ENCODE results near the gene FYN. TPM values are rescaled to one million over a fixed set of nuclear protein-coding genes. Genes with fewer than 3 reads are reported as not detected.

The FYN gene
- total RNA-seq, 1 donor from 2014 or later = 46.3 TPM

GRCh38 chr6:111829998-111830397, 43.3 kb downstream of the FYN start:
- no peak for TF ChIP-seq CTCF (IDR thresholded peaks at IDR 0.05; ENCODE audit: borderline replicate concordance)
- H3K27ac ChIP-seq (replicated peaks) = peak overlapping the region; percentile 31
- H3K4me3 ChIP-seq = no peak overlapping the region
- intact Hi-C loops (cut with micrococcal nuclease) = no loop called here
- H3K27me3 ChIP-seq (ENCODE audit: low read depth) = no peaks in the 10 kb centered on the region
- H3K4me1 ChIP-seq = peaks cover 81% of the 10 kb centered on the region
- no peaks in the 10 kb centered on the region for H3K36me3 ChIP-seq
- H3K9me3 ChIP-seq (replicated peaks) = no peaks in the 10 kb centered on the region
- no peak for DNase-seq

- Histone ChIP-seq H3K4me1 (peaks cover 84% of the 10 kb centered on the region), H3K4me3 (no peak overlapping the region), H3K9me3 (replicated peaks) (no peaks in the 10 kb centered on the region), H3K27ac (replicated peaks) (peak overlapping the region; percentile 31), H3K27me3 (ENCODE audit: low read depth) (no peaks in the 10 kb centered on the region), H3K36me3 (no peaks in the 10 kb centered on the region)
- no peak for TF ChIP-seq CTCF (IDR thresholded peaks at IDR 0.05; ENCODE audit: borderline replicate concordance)
- DNase-seq = no peak
- intact Hi-C loops (cut with micrococcal nuclease) = no loop called here
These were observed 43.7 kb downstream of the FYN start for GRCh38 chr6:111829581-111829980.

- no peak for TF ChIP-seq CTCF (IDR thresholded peaks at IDR 0.05; ENCODE audit: borderline replicate concordance)
- no peaks in the 10 kb centered on the region for H3K9me3 ChIP-seq (replicated peaks)
- peaks cover 86% of the 10 kb centered on the region for H3K4me1 ChIP-seq
- H3K27ac ChIP-seq (replicated peaks) = peak overlapping the region; percentile 31
- H3K27me3 ChIP-seq (ENCODE audit: low read depth) = no peaks in the 10 kb centered on the region
- intact Hi-C loops (cut with micrococcal nuclease) = no loop called here
- no peaks in the 10 kb centered on the region for H3K36me3 ChIP-seq
- no peak for DNase-seq
- H3K4me3 ChIP-seq = no peak overlapping the region
These were observed 44.4 kb downstream of the FYN start for GRCh38 chr6:111828809-111829208.

- no peak for DNase-seq
- no peak overlapping the region for H3K4me3 ChIP-seq
- H3K9me3 ChIP-seq (replicated peaks) = no peaks in the 10 kb centered on the region
- no peak for TF ChIP-seq CTCF (IDR thresholded peaks at IDR 0.05; ENCODE audit: borderline replicate concordance)
- no peaks in the 10 kb centered on the region for H3K36me3 ChIP-seq
- peaks cover 70% of the 10 kb centered on the region for H3K4me1 ChIP-seq
- H3K27ac ChIP-seq (replicated peaks) = peak overlapping the region; percentile 65
- no peaks in the 10 kb centered on the region for H3K27me3 ChIP-seq (ENCODE audit: low read depth)
- intact Hi-C loops (cut with micrococcal nuclease) = no loop called here
These were observed 47.7 kb downstream of the FYN start for GRCh38 chr6:111825439-111826086.

- TF ChIP-seq CTCF (IDR thresholded peaks at IDR 0.05; ENCODE audit: borderline replicate concordance) = no peak
- H3K27ac ChIP-seq (replicated peaks) = peak overlapping the region; percentile 65
- H3K36me3 ChIP-seq = no peaks in the 10 kb centered on the region
- no peaks in the 10 kb centered on the region for H3K27me3 ChIP-seq (ENCODE audit: low read depth)
- DNase-seq = no peak
- H3K4me3 ChIP-seq = no peak overlapping the region
- peaks cover 65% of the 10 kb centered on the region for H3K4me1 ChIP-seq
- intact Hi-C loops (cut with micrococcal nuclease) = no loop called here
- H3K9me3 ChIP-seq (replicated peaks) = no peaks in the 10 kb centered on the region
These were observed 48.5 kb downstream of the FYN start for GRCh38 chr6:111824608-111825337.

Data from left ventricle myocardium inferior (tissue), 1 donor.